ENCODE measurements around the gene PPIL6. TPM values are rescaled to one million over a fixed set of nuclear protein-coding genes. Genes with fewer than 3 reads are reported as not detected.

Gene PPIL6
- total and polyA plus RNA-seq, 2 experiments from 2014 or later, result 2.6 to 2.9 TPM

DNA sequence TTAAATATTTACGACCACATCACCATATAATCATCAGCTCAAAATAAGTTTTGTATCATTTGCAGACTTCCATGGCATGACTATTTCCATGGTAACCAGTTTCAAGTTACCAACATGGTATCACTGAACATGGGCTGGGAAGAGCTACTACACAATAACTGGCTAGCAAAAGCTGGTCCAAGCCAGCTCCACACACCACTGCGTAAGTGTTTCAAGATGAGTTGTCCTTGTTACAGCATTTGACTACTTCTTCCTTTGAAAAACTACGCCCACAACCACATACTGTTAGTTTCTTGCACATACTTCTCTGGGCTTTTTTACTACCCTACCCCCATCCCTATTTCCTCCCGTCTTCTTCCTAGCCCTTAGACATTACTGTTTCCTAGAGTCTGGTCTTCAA is 66.7 kb downstream of the PPIL6 start:
- no peak overlapping the region for H3K4me3 ChIP-seq
- H2AFZ ChIP-seq, result no peak overlapping the region
- no peak for TF ChIP-seq EZH2 (IDR thresholded peaks at IDR 0.05; ENCODE audit: borderline replicate concordance)
- TF ChIP-seq, protein P1, sequence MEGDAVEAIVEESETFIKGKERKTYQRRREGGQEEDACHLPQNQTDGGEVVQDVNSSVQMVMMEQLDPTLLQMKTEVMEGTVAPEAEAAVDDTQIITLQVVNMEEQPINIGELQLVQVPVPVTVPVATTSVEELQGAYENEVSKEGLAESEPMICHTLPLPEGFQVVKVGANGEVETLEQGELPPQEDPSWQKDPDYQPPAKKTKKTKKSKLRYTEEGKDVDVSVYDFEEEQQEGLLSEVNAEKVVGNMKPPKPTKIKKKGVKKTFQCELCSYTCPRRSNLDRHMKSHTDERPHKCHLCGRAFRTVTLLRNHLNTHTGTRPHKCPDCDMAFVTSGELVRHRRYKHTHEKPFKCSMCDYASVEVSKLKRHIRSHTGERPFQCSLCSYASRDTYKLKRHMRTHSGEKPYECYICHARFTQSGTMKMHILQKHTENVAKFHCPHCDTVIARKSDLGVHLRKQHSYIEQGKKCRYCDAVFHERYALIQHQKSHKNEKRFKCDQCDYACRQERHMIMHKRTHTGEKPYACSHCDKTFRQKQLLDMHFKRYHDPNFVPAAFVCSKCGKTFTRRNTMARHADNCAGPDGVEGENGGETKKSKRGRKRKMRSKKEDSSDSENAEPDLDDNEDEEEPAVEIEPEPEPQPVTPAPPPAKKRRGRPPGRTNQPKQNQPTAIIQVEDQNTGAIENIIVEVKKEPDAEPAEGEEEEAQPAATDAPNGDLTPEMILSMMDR (IDR thresholded peaks at IDR 0.05; ENCODE audit: poor library complexity), result no peak
- TF ChIP-seq EZH2phosphoT487 (IDR thresholded peaks at IDR 0.05; ENCODE audit: low read depth, severe bottlenecking, unreplicated experiment), result no peak
- H3K9me3 ChIP-seq (ENCODE audit: low read depth), result no peaks in the 10 kb centered on the region
- H3K4me1 ChIP-seq (ENCODE audit: insufficient read depth), result peaks cover 6% of the 10 kb centered on the region
- H3K9me2 ChIP-seq (replicated peaks; ENCODE audit: insufficient read depth), result no peaks in the 10 kb centered on the region
- H3K4me2 ChIP-seq, result no peak overlapping the region
- 100% methylated on average over 4 of the region's 4 CpGs for WGBS (ENCODE audit: low lambda C conversion rate, missing lambda C conversion rate)
- H3K36me3 ChIP-seq (replicated peaks; ENCODE audit: insufficient read depth, low read depth), result peaks cover 3% of the 10 kb centered on the region
- no peak overlapping the region for H3K27ac ChIP-seq
- DNase-seq (ENCODE audit: low spot score), result no peak
- peaks cover 87% of the 10 kb centered on the region for H3K79me2 ChIP-seq
- peaks cover 69% of the 10 kb centered on the region for H4K20me1 ChIP-seq (ENCODE audit: insufficient read depth, poor library complexity, severe bottlenecking)
- H3K27me3 ChIP-seq, result no peaks in the 10 kb centered on the region

DNA sequence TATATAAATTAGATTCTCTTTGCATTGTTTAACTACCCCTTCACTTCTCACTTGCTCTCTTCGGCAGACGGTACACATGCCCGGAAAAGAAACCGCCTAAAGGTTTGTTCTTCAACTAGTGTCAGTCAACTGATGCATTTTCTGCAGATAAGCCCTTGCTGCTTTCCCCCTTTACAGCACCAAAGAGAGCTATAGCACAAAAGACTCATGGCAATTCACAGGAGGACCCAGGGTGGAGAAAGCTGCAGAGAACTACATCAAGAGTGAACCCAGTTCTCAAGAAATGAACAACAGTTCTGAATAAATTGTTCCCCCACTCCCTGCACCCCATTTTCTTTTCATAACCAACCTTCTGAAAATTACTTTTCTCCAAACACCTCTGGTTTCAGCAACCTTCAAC is 67.1 kb downstream of the PPIL6 start:
- 85% methylated on average over 4 of the region's 4 CpGs for WGBS (ENCODE audit: low lambda C conversion rate, missing lambda C conversion rate)
- DNase-seq (ENCODE audit: low spot score), result no peak
- peaks cover 64% of the 10 kb centered on the region for H4K20me1 ChIP-seq (ENCODE audit: insufficient read depth, poor library complexity, severe bottlenecking)
- H3K9me3 ChIP-seq (ENCODE audit: low read depth), result no peaks in the 10 kb centered on the region
- TF ChIP-seq, protein P1 (IDR thresholded peaks at IDR 0.05; ENCODE audit: poor library complexity), result no peak
- TF ChIP-seq EZH2 (IDR thresholded peaks at IDR 0.05; ENCODE audit: borderline replicate concordance) (no peak), EZH2phosphoT487 (IDR thresholded peaks at IDR 0.05; ENCODE audit: low read depth, severe bottlenecking, unreplicated experiment) (no peak)
- H3K4me2 ChIP-seq, result no peak overlapping the region
- H3K27ac ChIP-seq, result no peak overlapping the region
- H3K79me2 ChIP-seq, result peaks cover 83% of the 10 kb centered on the region
- no peaks in the 10 kb centered on the region for H3K27me3 ChIP-seq
- no peaks in the 10 kb centered on the region for H3K9me2 ChIP-seq (replicated peaks; ENCODE audit: insufficient read depth)
- H3K4me1 ChIP-seq (ENCODE audit: insufficient read depth), result peaks cover 6% of the 10 kb centered on the region
- H2AFZ ChIP-seq, result no peak overlapping the region
- peaks cover 3% of the 10 kb centered on the region for H3K36me3 ChIP-seq (replicated peaks; ENCODE audit: insufficient read depth, low read depth)
- H3K4me3 ChIP-seq, result no peak overlapping the region

DNA sequence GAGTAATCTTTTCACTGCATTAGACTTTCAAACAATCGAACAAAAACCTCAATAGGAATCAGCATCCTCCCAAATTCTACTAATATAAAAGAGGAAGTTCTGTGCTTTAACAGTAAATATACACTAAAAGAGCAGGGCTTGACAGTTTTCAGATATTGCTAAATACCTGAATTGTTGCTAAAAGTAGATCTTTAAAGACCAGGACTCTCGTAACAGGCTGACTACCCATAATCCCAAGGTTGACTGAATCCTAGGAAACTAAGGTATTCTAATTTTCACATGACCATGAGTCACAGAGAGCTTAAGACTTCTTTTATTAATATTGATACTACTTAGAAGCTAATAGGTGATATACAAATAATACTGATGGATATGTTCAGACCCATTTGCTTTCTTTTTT is 68.3 kb downstream of the PPIL6 start:
- no peak overlapping the region for H3K4me2 ChIP-seq
- peaks cover 6% of the 10 kb centered on the region for H3K4me1 ChIP-seq (ENCODE audit: insufficient read depth)
- no peaks in the 10 kb centered on the region for H3K9me3 ChIP-seq (ENCODE audit: low read depth)
- DNase-seq (ENCODE audit: low spot score), result no peak
- H3K4me3 ChIP-seq, result no peak overlapping the region
- peaks cover 3% of the 10 kb centered on the region for H3K36me3 ChIP-seq (replicated peaks; ENCODE audit: insufficient read depth, low read depth)
- H3K79me2 ChIP-seq, result peaks cover 82% of the 10 kb centered on the region
- no peak overlapping the region for H2AFZ ChIP-seq
- peaks cover 52% of the 10 kb centered on the region for H4K20me1 ChIP-seq (ENCODE audit: insufficient read depth, poor library complexity, severe bottlenecking)
- H3K27me3 ChIP-seq, result no peaks in the 10 kb centered on the region
- H3K27ac ChIP-seq, result no peak overlapping the region
- 87% methylated on average over 2 of the region's 2 CpGs for WGBS (ENCODE audit: low lambda C conversion rate, missing lambda C conversion rate)
- no peaks in the 10 kb centered on the region for H3K9me2 ChIP-seq (replicated peaks; ENCODE audit: insufficient read depth)
- TF ChIP-seq, protein P1 (IDR thresholded peaks at IDR 0.05; ENCODE audit: poor library complexity), result no peak
- TF ChIP-seq EZH2phosphoT487 (IDR thresholded peaks at IDR 0.05; ENCODE audit: low read depth, severe bottlenecking, unreplicated experiment) (no peak), EZH2 (IDR thresholded peaks at IDR 0.05; ENCODE audit: borderline replicate concordance) (no peak)

DNA sequence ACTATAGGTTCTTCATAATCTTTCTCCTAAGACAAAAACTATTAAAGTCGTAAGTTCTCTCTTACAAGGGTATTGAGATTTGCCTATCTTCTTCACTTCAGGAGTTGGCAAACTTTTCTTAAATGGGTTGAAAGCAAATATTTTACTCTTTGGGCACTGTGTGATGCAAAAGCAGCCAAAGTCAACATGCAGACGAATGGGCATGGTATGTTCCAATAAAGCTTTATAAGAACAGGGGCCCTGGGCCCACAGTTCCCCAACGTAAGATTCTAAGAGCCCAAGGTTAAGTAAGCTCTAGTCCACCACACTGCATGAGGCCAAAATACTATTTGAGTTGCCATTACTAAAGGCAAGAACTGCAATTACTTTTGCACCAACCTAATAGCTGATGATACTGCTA is 69.6 kb downstream of the PPIL6 start:
- TF ChIP-seq, protein P1 (IDR thresholded peaks at IDR 0.05; ENCODE audit: poor library complexity), result no peak
- TF ChIP-seq EZH2 (IDR thresholded peaks at IDR 0.05; ENCODE audit: borderline replicate concordance), result no peak
- no peak for TF ChIP-seq EZH2phosphoT487 (IDR thresholded peaks at IDR 0.05; ENCODE audit: low read depth, severe bottlenecking, unreplicated experiment)
- Histone ChIP-seq H3K27me3 (no peaks in the 10 kb centered on the region), H3K9me3 (ENCODE audit: low read depth) (no peaks in the 10 kb centered on the region), H3K27ac (no peak overlapping the region), H3K9me2 (replicated peaks; ENCODE audit: insufficient read depth) (no peaks in the 10 kb centered on the region), H4K20me1 (ENCODE audit: insufficient read depth, poor library complexity, severe bottlenecking) (peaks cover 41% of the 10 kb centered on the region), H3K4me1 (ENCODE audit: insufficient read depth) (peaks cover 6% of the 10 kb centered on the region), H3K4me2 (no peak overlapping the region), H3K79me2 (peaks cover 81% of the 10 kb centered on the region), H2AFZ (no peak overlapping the region), H3K4me3 (no peak overlapping the region), H3K36me3 (replicated peaks; ENCODE audit: insufficient read depth, low read depth) (peaks cover 3% of the 10 kb centered on the region)
- DNase-seq (ENCODE audit: low spot score), result no peak
- WGBS (ENCODE audit: low lambda C conversion rate, missing lambda C conversion rate), result 76% methylated on average over 3 of the region's 3 CpGs

All from hepatocyte (in vitro differentiated cells).